ENCODE measurements around the gene DGKE. TPM values are rescaled to one million over a fixed set of nuclear protein-coding genes. Genes with fewer than 3 reads are reported as not detected.

DGKE gene
- total and polyA plus RNA-seq, 8 donors, result 7.3 to 14.7 (median 12.9) TPM

- H3K4me1 ChIP-seq, result peaks cover 30 to 63% of the 10 kb centered on the region in 2 donors
- H3K27ac ChIP-seq, result peak overlapping the region; percentile 75 to 78
- no peaks in the 10 kb centered on the region for H3K27me3 ChIP-seq
- H3K36me3 ChIP-seq, result peaks cover 0 to 47% of the 10 kb centered on the region in 2 donors
- peak overlapping the region in 1 of 2 donors; percentile 98 for H3K4me3 ChIP-seq
- no peaks in the 10 kb centered on the region for H3K9me3 ChIP-seq
- TF ChIP-seq, protein P1, sequence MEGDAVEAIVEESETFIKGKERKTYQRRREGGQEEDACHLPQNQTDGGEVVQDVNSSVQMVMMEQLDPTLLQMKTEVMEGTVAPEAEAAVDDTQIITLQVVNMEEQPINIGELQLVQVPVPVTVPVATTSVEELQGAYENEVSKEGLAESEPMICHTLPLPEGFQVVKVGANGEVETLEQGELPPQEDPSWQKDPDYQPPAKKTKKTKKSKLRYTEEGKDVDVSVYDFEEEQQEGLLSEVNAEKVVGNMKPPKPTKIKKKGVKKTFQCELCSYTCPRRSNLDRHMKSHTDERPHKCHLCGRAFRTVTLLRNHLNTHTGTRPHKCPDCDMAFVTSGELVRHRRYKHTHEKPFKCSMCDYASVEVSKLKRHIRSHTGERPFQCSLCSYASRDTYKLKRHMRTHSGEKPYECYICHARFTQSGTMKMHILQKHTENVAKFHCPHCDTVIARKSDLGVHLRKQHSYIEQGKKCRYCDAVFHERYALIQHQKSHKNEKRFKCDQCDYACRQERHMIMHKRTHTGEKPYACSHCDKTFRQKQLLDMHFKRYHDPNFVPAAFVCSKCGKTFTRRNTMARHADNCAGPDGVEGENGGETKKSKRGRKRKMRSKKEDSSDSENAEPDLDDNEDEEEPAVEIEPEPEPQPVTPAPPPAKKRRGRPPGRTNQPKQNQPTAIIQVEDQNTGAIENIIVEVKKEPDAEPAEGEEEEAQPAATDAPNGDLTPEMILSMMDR (IDR thresholded peaks at IDR 0.05), result no peak
- intact Hi-C loops (cut with DNase I), result no loop called here
- ATAC-seq (peak; percentile 45), DNase-seq (peak in 1 of 4 donors; percentile 62)
These were observed 76.0 kb downstream of the DGKE start for GRCh38 chr17:56909742-56910508.

DNA sequence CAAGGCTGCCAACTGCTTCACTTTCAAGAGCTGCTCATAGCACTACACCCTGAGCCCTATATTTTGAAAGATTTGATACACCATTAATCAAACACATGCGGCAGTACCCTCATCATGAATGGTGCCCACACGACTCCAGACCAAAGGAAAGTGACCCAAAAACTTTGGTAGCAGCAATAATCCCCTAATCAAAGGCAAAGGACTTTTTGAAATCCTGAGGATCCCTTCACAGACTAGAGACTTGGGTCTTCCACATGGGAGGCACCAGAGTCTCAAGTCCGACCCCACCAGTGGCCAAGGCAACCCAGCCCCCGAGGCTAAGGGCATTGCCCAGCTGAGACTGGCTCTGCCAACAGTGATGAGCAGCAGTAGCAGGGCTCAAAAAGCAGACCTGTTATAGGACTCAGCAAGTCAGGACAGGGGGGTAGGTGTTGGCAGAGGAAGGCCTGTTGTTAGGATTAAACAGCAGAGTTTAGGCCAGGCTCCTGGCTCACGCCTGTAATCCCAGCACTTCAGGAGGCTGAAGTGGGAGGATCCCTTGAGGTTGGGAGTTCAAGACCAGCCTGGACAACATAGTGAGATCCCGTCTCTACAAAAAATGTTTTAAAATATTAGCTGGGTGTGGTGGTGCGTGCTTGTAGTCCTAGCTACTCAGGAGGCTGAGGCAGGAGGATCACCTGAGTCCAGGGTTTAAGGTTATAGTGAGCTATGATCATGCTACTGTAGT lies 76.7 kb downstream of the DGKE start:
- Histone ChIP-seq H3K36me3 (peaks cover 0 to 39% of the 10 kb centered on the region in 2 donors), H3K27me3 (no peaks in the 10 kb centered on the region), H3K9me3 (no peaks in the 10 kb centered on the region), H3K4me3 (peak overlapping the region in 1 of 2 donors; percentile 98), H3K27ac (peak overlapping the region; percentile 75 to 78), H3K4me1 (peaks cover 30 to 70% of the 10 kb centered on the region in 2 donors)
- ATAC-seq, result no peak
- DNase-seq, result no peak
- intact Hi-C loops (cut with DNase I), result no loop called here
- TF ChIP-seq, protein P1 (IDR thresholded peaks at IDR 0.05), result no peak

DNA sequence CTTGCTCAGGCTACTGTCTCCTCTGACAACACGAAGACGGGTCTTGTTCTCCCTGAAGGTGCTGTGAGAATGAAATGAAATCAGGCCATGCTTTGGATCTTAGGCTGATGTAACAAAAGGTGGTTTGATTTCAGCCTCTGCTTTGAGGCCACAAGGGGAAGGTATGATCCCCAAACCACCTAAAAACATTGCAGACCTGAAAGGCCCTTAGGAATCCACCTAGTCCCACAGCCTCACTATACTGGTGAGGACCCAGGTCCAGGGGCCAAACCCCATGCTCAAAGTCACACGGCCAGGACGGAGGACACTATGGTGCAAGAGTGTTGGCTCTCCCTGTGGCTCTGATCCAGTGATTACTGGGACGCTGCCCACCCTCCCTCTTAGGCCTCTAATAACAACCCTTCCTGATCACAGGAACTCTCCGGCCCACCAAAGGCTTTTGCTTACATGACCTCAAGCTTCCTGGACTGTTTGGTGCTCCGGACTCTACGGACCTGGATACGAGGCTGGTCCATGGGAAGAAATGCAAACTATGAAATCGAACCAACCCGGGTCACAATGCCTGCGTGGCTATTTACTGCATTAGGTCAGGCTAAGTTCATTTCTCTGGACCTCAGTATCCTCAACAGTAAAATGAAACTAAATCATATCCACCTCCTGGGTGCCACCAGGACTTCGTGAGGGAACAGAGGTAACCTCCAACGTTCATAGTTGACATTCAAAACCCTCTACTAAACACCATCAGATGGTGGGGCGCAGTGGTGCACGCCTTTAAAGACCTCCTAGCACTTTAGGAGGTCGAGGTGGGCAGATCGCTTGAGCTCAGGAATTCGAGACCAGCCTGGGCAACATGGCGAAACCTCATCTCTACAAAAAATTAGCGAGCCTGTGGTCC lies 78.4 kb downstream of the DGKE start:
- H3K4me3 ChIP-seq, result peak overlapping the region; percentile 91 to 98
- no peak for ATAC-seq
- intact Hi-C loops (cut with DNase I), result no loop called here
- peaks cover 30 to 79% of the 10 kb centered on the region in 2 donors for H3K4me1 ChIP-seq
- H3K36me3 ChIP-seq, result peaks cover 0 to 22% of the 10 kb centered on the region in 2 donors
- DNase-seq, result no peak
- H3K9me3 ChIP-seq, result no peaks in the 10 kb centered on the region
- H3K27me3 ChIP-seq, result no peaks in the 10 kb centered on the region
- peak overlapping the region; percentile 41 to 100 for H3K27ac ChIP-seq
- TF ChIP-seq, protein P1 (IDR thresholded peaks at IDR 0.05), result no peak

GRCh38 chr17:56913000-56913311 lies 79.0 kb downstream of the DGKE start:
- H3K27ac ChIP-seq, result peak overlapping the region; percentile 93 to 100
- peaks cover 30 to 77% of the 10 kb centered on the region in 2 donors for H3K4me1 ChIP-seq
- H3K4me3 ChIP-seq, result peak overlapping the region; percentile 91 to 98
- ATAC-seq (no peak), DNase-seq (no peak)
- intact Hi-C loops (cut with DNase I), result no loop called here
- no peaks in the 10 kb centered on the region for H3K27me3 ChIP-seq
- TF ChIP-seq, protein P1 (IDR thresholded peaks at IDR 0.05), result no peak
- no peaks in the 10 kb centered on the region for H3K9me3 ChIP-seq
- H3K36me3 ChIP-seq, result peaks cover 0 to 16% of the 10 kb centered on the region in 2 donors
